GM12874 (cell line): ENCODE results near the gene COL28A1.

ENCODE experiments used
- TF ChIP-seq, protein P1 (sequence below): IDR thresholded peaks from 2 replicates; pipeline ENCODE4 v1.5.1; 2011; ENCODE audit warnings: low read depth, mild to moderate bottlenecking, control low read depth, low read length, moderate library complexity; ENCODE audit not compliant: insufficient read depth

The COL28A1 gene

DNA sequence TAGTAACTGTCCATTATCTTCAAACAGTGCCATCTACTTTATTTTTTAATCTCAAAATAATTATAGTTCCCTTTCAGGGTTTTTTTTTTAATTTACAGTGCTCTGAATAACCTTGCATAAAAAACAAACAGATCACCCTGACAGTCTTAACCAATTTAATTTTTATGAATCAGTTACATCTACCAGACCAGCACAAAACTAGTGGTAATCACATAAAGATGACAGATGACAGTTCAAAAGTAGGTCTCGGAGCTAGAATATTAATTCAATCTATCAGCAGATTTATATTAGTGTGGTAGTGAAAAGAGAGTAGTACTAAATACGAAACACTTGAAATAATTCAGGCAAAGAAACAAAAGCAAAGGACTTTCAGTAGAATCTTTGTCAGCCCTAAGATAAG, 53.9 kb downstream of the COL28A1 start:
- TF ChIP-seq, protein P1, sequence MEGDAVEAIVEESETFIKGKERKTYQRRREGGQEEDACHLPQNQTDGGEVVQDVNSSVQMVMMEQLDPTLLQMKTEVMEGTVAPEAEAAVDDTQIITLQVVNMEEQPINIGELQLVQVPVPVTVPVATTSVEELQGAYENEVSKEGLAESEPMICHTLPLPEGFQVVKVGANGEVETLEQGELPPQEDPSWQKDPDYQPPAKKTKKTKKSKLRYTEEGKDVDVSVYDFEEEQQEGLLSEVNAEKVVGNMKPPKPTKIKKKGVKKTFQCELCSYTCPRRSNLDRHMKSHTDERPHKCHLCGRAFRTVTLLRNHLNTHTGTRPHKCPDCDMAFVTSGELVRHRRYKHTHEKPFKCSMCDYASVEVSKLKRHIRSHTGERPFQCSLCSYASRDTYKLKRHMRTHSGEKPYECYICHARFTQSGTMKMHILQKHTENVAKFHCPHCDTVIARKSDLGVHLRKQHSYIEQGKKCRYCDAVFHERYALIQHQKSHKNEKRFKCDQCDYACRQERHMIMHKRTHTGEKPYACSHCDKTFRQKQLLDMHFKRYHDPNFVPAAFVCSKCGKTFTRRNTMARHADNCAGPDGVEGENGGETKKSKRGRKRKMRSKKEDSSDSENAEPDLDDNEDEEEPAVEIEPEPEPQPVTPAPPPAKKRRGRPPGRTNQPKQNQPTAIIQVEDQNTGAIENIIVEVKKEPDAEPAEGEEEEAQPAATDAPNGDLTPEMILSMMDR = no peak

DNA sequence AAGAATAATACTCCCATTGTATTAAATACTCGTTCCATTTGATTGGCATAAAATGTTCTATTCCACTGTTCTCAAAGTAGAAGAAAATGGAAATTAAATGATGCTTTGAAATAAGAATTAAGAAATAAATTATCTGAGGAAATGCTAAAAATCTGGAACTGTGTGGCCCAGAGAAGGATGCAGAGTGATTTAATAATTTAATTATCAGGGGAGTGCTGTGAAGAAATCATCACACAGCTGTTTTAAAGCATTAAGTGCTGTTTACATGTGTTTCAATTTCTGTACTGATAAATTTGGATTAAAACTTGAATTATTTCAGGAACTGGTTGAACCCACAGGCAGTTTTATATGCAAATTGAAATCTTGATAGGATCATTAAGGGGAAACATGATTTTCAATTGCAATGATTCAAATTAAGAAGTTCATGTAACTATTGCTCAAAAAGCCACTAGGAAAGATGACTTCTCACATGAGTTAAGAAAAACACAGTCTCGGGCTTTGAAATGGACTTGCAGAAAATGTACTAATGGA, 56.3 kb downstream of the COL28A1 start:
- TF ChIP-seq, protein P1 = no peak

DNA sequence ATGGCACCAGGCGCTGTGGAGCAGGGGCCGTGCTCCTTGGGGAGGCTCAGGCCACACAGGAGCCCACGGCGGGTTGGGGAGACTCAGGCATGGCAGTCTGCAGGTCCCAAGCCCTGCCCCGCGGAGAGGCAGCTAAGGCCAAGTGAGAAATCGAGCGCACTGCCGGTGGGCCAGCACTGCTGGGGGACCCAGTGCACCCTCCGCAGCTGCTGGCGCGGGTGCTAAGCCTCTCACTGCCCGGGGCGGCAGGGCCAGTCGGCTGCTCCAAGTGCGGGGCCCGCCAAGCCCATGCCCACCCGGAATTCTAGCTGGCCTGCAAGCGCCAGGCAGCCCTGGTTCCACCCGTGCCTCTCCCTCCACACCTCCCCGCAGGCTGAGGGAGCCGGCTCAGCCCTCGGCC, 57.1 kb downstream of the COL28A1 start:
- TF ChIP-seq, protein P1 = no peak

- TF ChIP-seq, protein P1 = no peak
These were observed 59.3 kb downstream of the COL28A1 start for GRCh38 chr7:7476381-7476780.

DNA sequence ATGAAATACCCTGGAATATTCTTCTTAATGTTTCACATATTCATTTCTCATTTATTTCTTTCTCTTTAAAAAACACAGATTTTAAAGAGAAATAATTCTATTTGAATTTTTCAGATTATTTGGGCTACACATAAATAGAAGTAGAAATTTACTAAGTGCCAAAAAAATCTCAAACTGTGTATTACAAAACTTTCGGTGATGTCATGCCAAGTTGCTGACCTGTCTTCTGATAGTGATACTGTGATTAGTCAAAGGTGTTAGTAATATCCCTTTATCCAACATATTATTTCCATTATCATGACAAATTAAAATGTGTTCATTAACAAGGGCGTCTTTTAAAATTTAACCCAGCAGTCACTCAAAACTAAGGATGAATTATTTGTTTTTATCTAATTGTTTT, 60.1 kb downstream of the COL28A1 start:
- TF ChIP-seq, protein P1 = no peak

- TF ChIP-seq, protein P1 = no peak
These were observed 61.2 kb downstream of the COL28A1 start for GRCh38 chr7:7474436-7474835.

- TF ChIP-seq, protein P1 = no peak
These were observed 81.7 kb downstream of the COL28A1 start for GRCh38 chr7:7454000-7454399.
